SK-MEL-5 (cell line): ENCODE data around the gene ENOSF1. TPM values are rescaled to one million over a fixed set of nuclear protein-coding genes. Genes with fewer than 3 reads are reported as not detected.
A peak's percentile ranks its signal among the peaks of the same experiment; 100 is the strongest.

Source experiments
- DNase-seq: peaks from one replicate; pipeline ENCODE4 v3.0.0-alpha.2; 2016; ENCODE audit warnings: low read depth, low spot score
- in situ Hi-C: cut with HindIII; loops from 2 replicates; pipeline ENCODE4 v1.10.0; 2016; ENCODE audit warnings: low sequenced_read_pairs, high pct_unique_total_duplicates, low pct_unique_long_range_greater_than_20kb
- total RNA-seq: library from RNA; depleted of rRNA; stranded (reverse); fragments of >200 nt; shearing (Covaris generic); gene quantifications from 2 replicates; pipeline ENCODE4 v1.2.3, GENCODE V29; 2014

The ENOSF1 gene
- total RNA-seq, 1 experiment from 2014 or later = 121 TPM

DNA sequence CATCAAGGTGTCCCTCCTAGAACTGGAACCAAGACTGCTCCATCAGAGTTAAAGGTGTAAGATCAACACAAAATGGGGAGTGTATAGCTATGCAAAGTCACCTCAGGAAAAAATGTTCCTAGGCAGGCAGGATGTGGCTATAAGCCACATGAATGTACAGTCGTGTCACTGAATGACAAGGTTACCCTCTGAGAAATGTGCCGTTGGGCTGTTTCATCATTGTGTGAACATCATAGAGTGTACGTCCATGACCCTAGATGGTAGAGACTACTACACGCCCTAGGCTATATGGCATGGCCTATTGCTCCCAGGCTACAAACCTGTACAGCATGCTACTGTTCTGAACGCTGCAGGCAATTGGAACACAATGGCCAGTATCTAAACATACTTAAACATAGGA lies 30.4 kb downstream of the ENOSF1 start:
- no peak for DNase-seq
- in situ Hi-C loops = no loop called here

DNA sequence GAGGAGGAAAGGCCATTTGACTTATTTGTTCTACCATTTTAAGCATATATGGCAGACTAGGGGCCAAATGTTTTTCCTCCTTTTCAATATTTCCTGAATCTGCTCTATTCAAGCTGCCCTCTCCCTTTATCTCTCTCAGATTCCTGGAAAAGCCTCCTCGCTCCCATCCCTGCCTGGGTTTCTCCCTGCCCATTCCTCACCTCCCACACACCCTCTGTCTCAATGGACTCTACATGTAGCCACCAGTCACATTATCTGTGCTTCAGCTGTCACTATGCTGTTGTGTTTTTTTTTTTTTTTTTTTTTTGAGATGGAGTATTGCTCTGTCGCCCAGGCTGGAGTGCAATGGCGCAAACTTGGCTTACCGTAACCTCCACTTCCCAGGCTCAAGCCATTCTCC lies 32.0 kb downstream of the ENOSF1 start:
- DNase-seq = no peak
- in situ Hi-C loops = no loop called here

DNA sequence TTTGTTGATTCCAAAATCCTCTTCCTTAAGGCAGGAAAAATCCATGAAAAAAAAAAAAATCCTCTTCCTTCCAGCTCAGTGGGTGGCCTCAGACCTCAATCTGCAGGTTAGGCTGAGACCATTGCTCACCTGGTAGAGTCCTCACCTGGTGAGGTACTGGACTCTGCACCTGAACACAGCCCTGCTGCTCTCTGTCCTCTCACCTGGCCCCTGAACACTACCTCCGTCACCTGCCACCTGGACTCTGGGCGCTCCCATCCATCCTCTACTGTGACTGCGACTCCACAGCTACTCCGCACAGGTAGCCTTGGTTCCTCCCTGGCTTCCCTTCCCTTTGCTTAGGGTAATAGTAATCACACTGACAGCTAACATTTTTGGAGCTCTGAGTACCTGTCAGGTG lies 32.9 kb downstream of the ENOSF1 start:
- in situ Hi-C loops = no loop called here
- no peak for DNase-seq

DNA sequence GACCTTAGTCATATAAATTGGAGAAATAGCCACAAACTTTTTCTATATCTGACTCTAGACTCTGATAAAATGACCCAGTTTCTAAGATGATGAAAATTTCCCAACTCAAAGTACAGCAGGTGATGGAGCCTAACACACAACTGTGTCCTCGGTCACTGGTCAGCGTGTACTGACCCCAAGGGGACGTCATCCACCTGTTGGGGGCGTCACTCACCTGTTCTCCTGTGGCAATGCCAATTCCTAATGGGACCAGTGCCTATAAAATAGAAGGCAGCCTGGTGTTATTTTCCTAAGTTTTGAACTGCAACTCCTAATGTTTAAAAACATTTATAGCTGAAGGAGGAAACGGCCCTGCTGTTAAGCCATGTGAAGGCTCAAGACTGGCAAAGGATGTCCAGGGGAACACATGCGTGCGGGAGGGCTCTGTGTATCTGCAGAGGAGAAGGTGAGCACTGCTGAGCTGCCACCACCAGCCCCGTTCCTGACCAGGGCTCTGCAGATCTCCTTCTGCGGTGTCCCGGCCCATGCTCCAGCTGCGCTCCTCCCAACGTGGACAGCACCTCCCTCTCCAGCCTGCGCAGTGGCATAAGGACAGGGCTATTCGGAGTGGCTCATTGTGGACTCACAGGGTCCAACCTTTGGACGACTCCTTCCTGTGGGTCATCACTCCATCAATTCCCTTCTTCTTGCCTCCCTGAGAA lies 33.8 kb downstream of the ENOSF1 start:
- in situ Hi-C loops = no loop called here
- DNase-seq = no peak

GRCh38 chr18:677951-678381 lies 34.5 kb downstream of the ENOSF1 start:
- in situ Hi-C loops = no loop called here
- DNase-seq = peak; percentile 12

DNA sequence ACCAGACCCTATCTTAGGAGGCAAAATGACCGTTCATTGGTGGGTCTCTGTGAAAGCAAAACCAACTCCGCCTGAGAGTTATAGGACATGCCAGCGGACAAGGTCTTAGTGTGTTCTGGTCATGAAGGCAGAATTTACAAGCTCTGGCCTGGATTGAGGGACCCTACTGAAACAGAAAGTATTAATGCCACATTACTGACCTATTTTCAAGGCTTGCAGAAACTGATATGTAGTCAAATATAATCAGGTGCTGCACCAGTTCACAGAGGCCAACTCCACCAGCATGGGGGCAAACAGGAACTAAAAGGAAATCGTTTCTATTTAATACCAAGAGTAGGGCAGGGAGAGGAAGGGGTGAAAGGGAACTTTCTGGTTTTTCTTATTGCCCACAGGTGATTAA lies 35.3 kb downstream of the ENOSF1 start:
- in situ Hi-C loops = no loop called here
- DNase-seq = no peak

GRCh38 chr18:676736-677135 lies 35.7 kb downstream of the ENOSF1 start:
- in situ Hi-C loops = no loop called here

DNA sequence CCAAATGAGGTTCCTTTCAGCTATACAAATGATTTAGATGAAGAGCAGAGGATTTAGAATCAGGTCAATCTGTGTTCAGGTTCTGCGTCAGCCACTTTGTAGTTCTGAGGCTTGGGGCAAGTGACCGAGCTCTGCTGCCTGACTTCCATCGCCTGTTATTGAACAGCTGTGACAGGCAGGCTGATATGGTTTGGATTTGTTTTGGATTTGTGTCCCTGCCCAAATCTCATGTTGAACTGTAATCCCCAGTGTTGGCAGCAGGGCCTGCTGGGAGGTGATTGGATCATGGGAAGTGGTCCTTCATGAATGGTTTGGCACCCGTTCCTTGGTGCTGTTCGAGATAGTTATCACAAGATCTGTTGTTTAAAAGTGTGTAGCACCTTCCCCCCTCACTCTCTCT lies 36.4 kb downstream of the ENOSF1 start:
- in situ Hi-C loops = no loop called here
- DNase-seq = no peak

More at GRCh38 chr18:676736-677135, 35.7 kb downstream of the ENOSF1 start:
- DNase-seq = no peak

GRCh38 chr18:675307-675706 lies 37.1 kb downstream of the ENOSF1 start:
- in situ Hi-C loops = no loop called here
- DNase-seq = no peak

DNA sequence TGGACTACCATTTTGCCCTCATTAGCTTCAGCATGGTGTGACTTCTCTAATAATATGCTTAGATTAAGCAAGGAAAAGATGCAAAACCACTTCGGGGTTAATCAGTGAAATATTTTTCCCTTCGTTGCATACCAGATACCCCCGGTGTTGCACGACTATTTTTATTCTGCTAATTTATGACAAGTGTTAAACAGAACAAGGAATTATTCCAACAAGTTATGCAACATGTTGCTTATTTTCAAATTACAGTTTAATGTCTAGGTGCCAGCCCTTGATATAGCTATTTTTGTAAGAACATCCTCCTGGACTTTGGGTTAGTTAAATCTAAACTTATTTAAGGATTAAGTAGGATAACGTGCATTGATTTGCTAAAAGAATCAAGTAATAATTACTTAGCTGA lies 38.7 kb downstream of the ENOSF1 start:
- in situ Hi-C loops = no loop called here
- no peak for DNase-seq

DNA sequence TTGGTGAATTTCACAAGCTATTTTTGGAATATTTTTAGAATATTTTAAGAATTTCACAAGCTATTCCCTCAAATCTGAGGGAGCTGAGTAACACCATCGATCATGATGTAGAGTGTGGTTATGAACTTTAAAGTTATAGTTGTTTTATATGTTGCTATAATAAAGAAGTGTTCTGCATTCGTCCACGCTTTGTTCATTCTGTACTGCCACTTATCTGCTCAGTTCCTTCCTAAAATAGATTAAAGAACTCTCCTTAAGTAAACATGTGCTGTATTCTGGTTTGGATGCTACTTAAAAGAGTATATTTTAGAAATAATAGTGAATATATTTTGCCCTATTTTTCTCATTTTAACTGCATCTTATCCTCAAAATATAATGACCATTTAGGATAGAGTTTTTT lies 39.1 kb downstream of the ENOSF1 start:
- no peak for DNase-seq
- in situ Hi-C loops = no loop called here

DNA sequence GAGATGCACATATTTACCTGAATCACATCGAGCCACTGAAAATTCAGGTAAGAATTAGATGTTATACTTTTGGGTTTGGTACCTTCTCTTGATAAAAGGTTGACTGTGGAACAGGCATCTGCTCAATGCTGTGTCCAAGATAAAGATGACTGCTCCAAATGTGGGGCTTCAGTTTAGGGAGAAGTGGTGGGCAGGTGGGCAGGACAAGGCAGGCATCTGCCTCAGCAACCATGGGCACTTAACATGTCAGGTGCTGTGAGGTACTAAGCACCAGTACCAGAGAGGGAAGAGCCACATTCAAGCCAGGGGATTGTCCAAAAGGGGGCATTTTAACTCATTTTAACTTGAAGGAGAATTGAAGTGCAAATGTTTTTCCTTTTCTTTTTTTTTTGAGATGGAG lies 41.0 kb downstream of the ENOSF1 start:
- in situ Hi-C loops = no loop called here
- DNase-seq = no peak

DNA sequence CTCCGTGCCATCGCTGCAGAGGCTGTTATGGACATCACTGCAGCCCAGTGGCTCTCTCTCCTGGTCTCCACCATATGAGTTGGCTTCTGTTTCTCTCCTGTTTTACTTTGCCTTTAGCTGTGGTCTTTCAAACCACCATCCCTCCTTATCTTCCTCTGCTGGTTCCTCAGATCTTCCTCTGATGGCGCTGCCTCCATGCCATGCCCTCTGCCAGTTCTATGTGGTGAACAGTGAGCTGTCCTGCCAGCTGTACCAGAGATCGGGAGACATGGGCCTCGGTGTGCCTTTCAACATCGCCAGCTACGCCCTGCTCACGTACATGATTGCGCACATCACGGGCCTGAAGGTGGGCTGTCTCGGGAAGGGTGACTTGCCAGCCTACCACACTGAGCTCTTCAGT lies 41.9 kb downstream of the ENOSF1 start:
- in situ Hi-C loops = no loop called here

GRCh38 chr18:669077-669476 lies 43.4 kb downstream of the ENOSF1 start:
- no peak for DNase-seq
- in situ Hi-C loops = no loop called here

More for the DNA sequence above, 41.9 kb downstream of the ENOSF1 start:
- no peak for DNase-seq

DNA sequence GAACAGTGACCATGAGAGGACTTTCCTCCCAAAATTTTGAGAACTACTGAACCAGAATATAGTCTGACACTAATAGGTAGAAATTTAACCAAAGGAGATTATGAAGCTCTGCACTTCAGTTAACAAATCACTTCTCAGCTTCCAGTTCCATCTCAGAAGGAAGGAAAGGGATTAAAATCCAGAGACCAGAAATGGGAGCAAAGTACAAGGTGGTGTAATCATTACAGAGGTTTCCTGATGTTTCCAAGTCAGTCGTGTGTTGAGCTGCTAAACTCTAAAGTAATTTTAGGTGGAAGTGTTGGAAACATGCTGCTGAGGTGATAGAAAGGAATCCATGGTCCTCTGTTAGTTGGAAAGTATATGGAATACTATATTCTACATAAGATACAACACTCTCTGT lies 44.2 kb downstream of the ENOSF1 start:
- in situ Hi-C loops = no loop called here

DNA sequence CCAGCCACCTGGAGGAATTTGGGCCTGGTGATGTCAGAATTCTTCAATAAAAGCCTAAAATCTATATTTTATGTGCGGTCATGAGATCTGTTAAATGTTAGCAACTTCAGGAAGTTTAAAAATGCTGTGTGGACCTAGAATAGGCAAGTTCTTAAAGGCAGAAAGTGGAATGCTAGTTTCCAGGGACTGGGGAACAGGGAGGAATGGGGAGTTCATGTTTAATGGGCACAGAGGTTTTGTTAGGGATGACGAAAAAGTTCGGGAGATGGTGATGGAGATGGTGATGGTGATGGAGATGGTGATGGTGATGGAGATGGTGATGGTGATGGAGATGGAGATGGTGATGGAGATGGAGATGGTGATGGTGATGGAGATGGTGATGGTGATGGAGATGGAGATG lies 45.8 kb downstream of the ENOSF1 start:
- in situ Hi-C loops = no loop called here
- no peak for DNase-seq

More for the DNA sequence above, 44.2 kb downstream of the ENOSF1 start:
- no peak for DNase-seq

- in situ Hi-C loops = no loop called here
- no peak for DNase-seq
Observed at GRCh38 chr18:666177-666576, 46.3 kb downstream of the ENOSF1 start.

GRCh38 chr18:662197-662596 lies 50.2 kb downstream of the ENOSF1 start:
- in situ Hi-C loops = no loop called here
- no peak for DNase-seq

DNA sequence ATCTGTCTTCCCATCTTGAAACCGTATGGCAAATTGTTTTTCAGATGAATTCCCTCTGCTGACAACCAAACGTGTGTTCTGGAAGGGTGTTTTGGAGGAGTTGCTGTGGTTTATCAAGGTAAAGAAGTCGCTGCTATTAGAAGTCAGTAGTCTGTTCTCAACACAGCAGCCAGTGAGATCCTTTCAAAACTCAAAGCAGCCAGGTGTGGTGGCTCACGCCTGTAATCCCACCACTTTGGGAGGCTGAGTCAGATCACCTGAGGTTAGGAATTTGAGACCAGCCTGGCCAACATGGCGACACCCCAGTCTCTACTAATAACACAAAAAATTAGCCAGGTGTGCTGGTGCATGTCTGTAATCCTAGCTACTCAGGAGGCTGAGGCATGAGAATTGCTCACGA lies 52.8 kb downstream of the ENOSF1 start:
- DNase-seq = no peak
- in situ Hi-C loops = no loop called here
